Breast epithelium (tissue), 3 donors: Measurements from ENCODE around the gene FHIP2A.

Experiments
- POLR2A ChIP-seq: fragments of 450-650 bp; IDR thresholded peaks from one replicate; pipeline ENCODE4 v1.6.1; 2016; ENCODE audit warnings: antibody characterized with exemption, mild to moderate bottlenecking, moderate library complexity
- TF ChIP-seq, protein P1 (sequence below), 3 donors: fragments of 450-650 bp; IDR thresholded peaks; one replicate each; pipeline ENCODE4 v1.5.1; 2016 to 2017; ENCODE audit warnings: antibody characterized with exemption in 3 of 3, mild to moderate bottlenecking in 3 of 3, moderate library complexity in 3 of 3

DNA sequence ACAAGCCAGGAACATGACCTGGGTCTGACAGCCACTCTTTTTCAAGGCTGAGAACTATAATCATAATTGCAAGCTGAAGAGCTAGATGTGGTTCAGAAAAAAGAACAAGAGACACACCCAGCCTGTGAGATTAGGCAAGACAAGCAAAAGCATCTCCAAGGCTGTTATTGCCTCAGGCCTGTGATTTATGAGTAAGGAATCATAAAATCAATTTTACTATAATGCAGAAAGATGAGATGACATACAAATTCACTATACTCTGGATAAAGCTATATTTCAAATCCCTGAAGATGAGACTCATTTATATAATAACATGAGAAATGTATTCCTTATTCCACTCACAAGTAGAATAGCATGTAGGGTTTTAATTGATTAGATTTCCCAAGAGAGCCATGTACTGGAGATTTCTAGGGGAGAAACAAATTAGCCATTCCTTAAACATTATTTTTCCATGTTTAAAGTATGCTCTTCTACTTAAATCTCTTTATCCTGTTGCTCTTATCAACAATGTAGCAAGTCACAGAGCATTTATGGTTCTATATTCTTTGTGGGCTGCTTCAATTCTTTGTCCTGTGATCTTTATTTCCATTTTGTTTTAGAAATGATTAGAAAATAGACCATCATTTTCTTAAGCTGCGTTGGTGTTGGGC is 47.4 kb downstream of the FHIP2A start:
- TF ChIP-seq, protein P1, sequence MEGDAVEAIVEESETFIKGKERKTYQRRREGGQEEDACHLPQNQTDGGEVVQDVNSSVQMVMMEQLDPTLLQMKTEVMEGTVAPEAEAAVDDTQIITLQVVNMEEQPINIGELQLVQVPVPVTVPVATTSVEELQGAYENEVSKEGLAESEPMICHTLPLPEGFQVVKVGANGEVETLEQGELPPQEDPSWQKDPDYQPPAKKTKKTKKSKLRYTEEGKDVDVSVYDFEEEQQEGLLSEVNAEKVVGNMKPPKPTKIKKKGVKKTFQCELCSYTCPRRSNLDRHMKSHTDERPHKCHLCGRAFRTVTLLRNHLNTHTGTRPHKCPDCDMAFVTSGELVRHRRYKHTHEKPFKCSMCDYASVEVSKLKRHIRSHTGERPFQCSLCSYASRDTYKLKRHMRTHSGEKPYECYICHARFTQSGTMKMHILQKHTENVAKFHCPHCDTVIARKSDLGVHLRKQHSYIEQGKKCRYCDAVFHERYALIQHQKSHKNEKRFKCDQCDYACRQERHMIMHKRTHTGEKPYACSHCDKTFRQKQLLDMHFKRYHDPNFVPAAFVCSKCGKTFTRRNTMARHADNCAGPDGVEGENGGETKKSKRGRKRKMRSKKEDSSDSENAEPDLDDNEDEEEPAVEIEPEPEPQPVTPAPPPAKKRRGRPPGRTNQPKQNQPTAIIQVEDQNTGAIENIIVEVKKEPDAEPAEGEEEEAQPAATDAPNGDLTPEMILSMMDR (IDR thresholded peaks at IDR 0.05), result no peak
- no peak for TF ChIP-seq POLR2A
